Rectal smooth muscle tissue (tissue), 1 donor: ENCODE measurements around the gene ITPKB.
A peak's percentile ranks its signal among the peaks of the same experiment; 100 is the strongest.
"Not testable (repeated sequence)": the region's sequence is repeated elsewhere in the genome, so short reads cannot be mapped to it uniquely, and the experiment has no call there.

Experiments used
- H3K27ac ChIP-seq: one replicate; pipeline ENCODE4 v1.7.0; 2013; ENCODE audit warnings: low read depth, low read length, inconsistent platforms
- H3K27me3 ChIP-seq: one replicate; pipeline ENCODE4 v1.7.0; 2013; ENCODE audit warnings: low read length; ENCODE audit not compliant: control insufficient read depth, insufficient read depth
- H3K36me3 ChIP-seq: one replicate; pipeline ENCODE4 v1.7.0; 2013; ENCODE audit warnings: low read length; ENCODE audit not compliant: control insufficient read depth, insufficient read depth
- H3K4me1 ChIP-seq: one replicate; pipeline ENCODE4 v1.7.0; 2013; ENCODE audit warnings: low read length; ENCODE audit not compliant: control insufficient read depth, insufficient read depth
- H3K4me3 ChIP-seq: one replicate; pipeline ENCODE4 v1.7.0; 2013; ENCODE audit warnings: low read length
- H3K9ac ChIP-seq: one replicate; pipeline ENCODE4 v1.7.0; 2013; ENCODE audit warnings: low read length

ITPKB gene

DNA sequence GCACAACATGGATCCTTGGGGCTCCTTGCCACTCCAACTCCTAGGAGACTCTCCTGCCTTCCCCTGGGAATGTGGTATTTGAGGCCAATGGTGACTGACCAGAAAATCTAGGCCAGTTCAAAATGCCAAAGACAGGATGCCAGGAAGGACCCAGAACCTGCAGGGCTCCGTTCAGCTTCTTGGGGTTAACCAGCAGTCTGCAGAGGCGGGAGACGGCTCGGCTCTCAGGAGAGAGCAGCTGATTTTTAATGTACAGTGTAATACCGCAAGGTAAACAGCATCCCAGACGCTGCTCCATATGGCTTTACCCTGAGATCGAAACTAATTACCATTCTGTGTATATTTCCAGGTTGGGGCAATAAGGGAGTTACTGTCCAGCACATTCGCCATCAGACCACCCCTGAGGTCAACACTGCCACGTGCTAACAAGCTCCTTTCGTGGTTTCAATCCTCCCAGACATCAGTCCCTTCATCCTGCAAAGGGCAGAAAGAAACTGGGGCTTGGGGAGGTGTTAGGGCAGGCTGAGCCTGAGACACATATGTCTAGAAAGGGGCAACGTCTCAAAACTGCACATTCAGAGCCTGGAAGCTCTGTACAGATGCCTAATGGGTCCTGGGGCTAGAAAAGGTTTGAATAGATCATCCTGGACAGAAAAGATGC lies 16.7 kb downstream of the ITPKB start:
- Histone ChIP-seq H3K9ac (no peak overlapping the region), H3K4me1 (peaks cover 34% of the 10 kb centered on the region)

DNA sequence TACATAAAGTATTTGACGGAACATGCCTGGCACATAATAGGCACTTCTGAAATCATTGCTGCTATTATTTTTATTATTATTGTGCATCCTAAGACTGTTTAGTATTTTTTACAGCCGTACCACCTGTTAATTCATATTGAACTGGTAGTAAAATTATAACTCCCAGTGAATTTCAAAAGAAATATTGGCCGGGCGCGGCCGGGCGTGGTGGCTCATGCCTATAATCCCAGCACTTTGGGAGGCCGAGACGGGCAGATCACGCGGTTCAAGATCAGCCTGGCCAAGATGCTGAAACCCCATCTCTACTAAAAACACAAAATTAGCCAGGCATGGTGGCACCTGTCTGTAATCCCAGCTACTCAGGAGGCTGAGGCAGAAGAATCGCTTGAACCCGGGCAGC lies 18.5 kb downstream of the ITPKB start:
- not testable (repeated sequence) for H3K36me3 ChIP-seq, H3K9ac ChIP-seq
- H3K4me1 ChIP-seq = peaks cover 37% of the 10 kb centered on the region

More for the DNA sequence above, 16.7 kb downstream of the ITPKB start:
- no peak overlapping the region for H3K4me3 ChIP-seq
- H3K36me3 ChIP-seq = no peaks in the 10 kb centered on the region
- H3K27ac ChIP-seq = no peak overlapping the region
- H3K27me3 ChIP-seq = no peaks in the 10 kb centered on the region

DNA sequence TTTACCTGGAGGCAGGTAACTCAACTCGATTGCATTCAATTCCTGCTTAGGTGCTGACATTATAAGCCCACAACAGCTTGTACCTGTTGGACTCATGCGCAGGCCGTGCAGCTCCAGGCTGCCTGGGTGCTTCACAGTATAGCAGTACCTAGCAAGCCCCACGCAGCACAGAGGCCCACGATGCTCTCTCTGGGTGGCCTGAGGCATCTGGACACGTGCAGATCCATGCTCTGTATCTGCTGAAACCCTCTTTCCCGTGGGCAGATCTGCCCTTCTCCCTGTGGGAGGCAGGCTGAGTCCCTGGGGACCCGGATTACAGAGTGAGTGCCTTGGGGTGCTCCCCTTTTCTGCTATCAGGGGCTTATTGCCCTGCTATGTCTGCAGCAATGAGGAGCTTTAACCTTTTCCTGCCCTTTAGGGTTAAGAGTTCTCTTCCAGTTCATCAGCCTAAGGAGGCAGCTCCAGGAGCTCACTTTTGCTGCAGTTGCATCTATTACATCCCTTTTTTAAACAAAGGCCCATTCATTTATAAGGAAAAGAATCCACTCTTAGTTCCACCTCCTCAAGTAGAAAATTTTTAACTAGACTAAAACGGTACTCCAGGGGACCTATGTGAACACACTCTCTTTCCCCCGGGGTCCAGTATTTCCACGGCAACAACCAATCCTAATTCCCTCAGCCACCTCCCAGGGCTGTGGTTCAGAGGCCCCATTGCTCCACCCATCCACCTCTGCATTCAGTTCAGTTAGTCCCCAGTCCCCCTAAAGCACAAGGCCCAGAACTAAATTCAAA lies 19.3 kb downstream of the ITPKB start:
- H3K9ac ChIP-seq = no peak overlapping the region
- no peaks in the 10 kb centered on the region for H3K27me3 ChIP-seq
- peaks cover 32% of the 10 kb centered on the region for H3K4me1 ChIP-seq
- no peaks in the 10 kb centered on the region for H3K36me3 ChIP-seq
- H3K4me3 ChIP-seq = no peak overlapping the region
- no peak overlapping the region for H3K27ac ChIP-seq

More for the DNA sequence above, 18.5 kb downstream of the ITPKB start:
- not testable (repeated sequence) for H3K27ac ChIP-seq, H3K4me3 ChIP-seq, H3K27me3 ChIP-seq

DNA sequence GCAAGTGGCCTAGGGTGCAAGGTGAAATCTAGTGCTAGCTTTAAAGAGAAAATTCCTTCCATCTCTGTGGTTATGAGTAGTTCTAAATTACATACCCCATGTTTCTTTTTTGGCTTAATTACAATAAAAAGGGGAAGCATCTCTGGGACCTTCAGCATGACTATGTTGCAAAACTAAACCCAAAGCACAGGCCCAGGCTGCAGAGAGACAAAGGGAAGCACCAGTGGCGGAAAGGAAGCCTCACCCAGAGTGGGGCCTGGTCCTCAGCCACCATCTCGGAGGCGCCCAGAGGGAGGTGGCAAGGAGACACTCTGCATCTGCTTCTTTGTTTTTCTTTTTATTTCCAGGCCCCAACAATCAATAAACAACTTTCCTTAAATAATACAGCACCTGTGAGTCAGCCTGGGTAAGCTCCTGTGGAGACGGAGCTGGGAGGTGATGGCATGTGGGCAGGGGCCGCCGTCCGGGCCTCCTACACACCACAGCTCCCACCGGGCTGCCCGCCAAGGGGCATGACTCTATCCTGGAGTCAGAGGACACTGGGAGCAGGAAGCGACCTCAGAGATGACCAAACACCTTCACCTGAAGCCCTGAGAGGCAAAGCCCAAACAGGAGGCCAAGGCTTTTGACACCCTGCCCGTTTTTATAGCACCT lies 21.7 kb downstream of the ITPKB start:
- no peak overlapping the region for H3K4me3 ChIP-seq
- no peak overlapping the region for H3K27ac ChIP-seq
- H3K9ac ChIP-seq = no peak overlapping the region
- H3K27me3 ChIP-seq = no peaks in the 10 kb centered on the region
- H3K4me1 ChIP-seq = peaks cover 28% of the 10 kb centered on the region
- H3K36me3 ChIP-seq = peaks cover 2% of the 10 kb centered on the region

DNA sequence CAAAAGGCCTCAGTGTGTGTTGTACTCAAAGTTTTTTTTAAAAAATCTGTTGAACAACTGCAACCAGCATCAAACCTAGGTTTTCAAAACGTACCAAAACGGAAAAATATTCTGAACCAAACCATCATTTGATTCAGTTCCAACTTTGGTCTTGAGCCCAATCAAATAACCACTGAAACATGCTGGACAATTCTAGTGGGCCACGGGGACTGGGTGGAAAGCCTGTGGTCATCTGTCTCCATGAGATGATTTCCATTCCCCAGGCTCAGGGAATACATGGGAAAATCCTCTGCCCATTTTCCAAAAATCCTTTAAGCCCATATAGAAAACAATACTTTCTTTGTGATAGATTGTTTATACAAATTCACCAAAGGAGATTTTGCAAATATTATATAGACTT lies 22.5 kb downstream of the ITPKB start:
- Histone ChIP-seq H3K27me3 (no peaks in the 10 kb centered on the region), H3K9ac (no peak overlapping the region), H3K27ac (no peak overlapping the region), H3K36me3 (peaks cover 2% of the 10 kb centered on the region), H3K4me3 (no peak overlapping the region), H3K4me1 (peaks cover 28% of the 10 kb centered on the region)

DNA sequence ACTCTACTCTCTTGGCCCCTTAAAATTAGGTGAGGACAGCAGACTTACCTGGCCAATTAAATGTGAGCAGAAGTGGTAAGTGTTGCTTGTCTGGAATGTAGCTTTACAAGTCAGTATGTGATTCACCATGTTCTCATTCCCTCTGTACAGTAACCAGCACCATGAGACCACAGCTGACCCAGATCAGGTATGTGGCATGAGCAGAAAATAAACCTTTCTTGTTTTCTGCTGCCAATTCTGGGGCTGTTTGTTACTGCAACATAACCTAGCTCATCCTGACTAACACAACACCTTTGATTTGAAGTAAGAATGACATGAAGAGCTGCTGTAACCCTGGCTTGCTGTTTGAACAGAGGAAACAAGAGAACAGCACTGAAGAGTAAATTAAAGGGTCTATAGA lies 24.9 kb downstream of the ITPKB start:
- no peak overlapping the region for H3K9ac ChIP-seq
- H3K4me3 ChIP-seq = no peak overlapping the region
- peak overlapping the region; percentile 60 for H3K27ac ChIP-seq
- peaks cover 2% of the 10 kb centered on the region for H3K36me3 ChIP-seq
- peaks cover 41% of the 10 kb centered on the region for H3K4me1 ChIP-seq
- no peaks in the 10 kb centered on the region for H3K27me3 ChIP-seq

DNA sequence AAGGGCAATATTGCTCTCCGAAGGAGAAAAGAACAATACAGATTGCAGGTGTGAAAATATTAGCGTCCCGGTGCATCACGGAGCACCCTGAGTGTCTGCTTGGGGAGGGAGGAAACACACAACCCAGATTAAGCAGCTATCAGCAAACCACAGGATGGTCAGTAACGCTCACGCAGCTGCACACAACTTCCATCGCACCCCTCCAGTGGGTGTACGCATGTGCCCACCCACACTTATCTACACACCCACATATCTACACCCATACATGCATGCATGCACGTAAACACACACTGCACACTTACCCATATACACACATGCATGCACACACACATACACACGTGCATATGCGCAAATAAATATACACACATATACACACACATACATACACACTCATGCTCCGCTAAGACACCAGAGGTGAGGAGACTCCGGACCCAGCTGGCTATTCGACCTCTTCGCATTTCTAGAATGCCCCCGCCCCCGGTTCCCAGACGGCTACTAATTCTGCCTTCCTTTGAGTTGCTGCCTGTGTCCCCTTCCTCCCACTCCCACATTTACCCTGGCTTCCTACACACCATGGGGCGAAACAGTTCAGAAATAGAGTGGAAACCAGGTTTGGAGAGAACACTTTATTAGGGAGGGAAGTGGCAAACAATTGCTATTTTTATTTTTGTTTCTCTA lies 26.2 kb downstream of the ITPKB start:
- Histone ChIP-seq H3K4me3 (no peak overlapping the region), H3K9ac (no peak overlapping the region), H3K27ac (peak overlapping the region; percentile 60), H3K4me1 (peaks cover 54% of the 10 kb centered on the region), H3K27me3 (no peaks in the 10 kb centered on the region), H3K36me3 (peaks cover 2% of the 10 kb centered on the region)

DNA sequence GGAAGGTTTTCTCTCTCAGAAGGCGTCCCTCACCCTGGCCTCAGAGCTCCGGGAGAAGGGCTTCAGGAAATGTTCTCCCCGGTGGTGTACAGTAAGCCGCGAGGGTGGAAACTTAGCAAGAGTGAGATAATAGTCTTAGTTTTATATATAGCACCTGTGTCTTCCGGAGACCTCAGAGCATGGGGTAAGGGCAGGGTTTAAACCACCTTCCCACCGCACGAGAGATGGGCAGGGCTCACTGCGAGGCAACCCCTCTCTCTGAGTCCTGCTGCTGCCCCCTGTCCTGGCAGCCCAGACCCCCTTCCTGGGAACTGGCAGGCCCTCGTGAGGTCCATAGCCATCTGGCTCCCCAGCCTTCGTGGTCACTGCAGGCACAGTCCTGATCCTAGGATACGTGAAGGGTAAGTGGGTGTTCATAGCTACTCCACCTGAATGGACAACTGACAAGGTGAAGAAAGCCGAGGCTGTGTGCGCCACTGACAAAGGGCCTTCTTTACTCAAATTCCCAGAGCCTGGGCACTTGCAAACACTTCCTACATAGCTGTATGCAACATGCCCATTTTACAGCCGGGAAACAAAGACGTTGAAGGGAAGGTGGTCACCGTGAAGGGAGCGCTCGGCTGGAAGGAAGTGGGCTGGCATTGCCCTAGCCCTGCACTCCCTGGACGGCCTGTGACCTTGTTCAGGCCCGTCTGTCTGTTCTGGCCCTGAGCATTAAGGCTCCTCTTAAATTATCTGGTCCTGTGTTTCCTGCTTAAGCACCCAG lies 26.9 kb downstream of the ITPKB start:
- Histone ChIP-seq H3K36me3 (peaks cover 2% of the 10 kb centered on the region), H3K9ac (no peak overlapping the region), H3K4me3 (peak overlapping the region; percentile 24), H3K27me3 (no peaks in the 10 kb centered on the region), H3K27ac (peak overlapping the region; percentile 44), H3K4me1 (peaks cover 49% of the 10 kb centered on the region)

DNA sequence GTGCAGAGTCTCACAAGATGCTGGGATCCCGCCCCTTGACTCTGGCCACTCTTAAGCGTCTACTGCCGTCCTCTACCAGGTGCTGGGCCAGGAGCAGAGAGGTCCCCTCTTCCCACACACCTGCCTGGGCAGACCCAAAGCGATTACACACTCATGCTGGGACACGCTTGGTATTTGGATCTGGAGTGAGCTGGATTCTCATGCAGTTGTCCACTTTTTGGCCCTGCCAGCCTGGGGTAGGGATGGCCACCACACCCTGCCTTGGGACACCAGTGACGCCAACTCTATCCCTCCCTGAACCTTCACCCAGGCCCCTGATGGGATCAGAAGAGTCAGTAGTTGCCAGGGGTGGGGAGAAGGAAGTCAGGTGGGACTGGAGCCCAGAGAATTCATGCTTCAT lies 28.6 kb downstream of the ITPKB start:
- Histone ChIP-seq H3K4me1 (peaks cover 45% of the 10 kb centered on the region), H3K4me3 (no peak overlapping the region), H3K36me3 (peaks cover 2% of the 10 kb centered on the region), H3K27ac (peak overlapping the region; percentile 27), H3K27me3 (no peaks in the 10 kb centered on the region), H3K9ac (no peak overlapping the region)

DNA sequence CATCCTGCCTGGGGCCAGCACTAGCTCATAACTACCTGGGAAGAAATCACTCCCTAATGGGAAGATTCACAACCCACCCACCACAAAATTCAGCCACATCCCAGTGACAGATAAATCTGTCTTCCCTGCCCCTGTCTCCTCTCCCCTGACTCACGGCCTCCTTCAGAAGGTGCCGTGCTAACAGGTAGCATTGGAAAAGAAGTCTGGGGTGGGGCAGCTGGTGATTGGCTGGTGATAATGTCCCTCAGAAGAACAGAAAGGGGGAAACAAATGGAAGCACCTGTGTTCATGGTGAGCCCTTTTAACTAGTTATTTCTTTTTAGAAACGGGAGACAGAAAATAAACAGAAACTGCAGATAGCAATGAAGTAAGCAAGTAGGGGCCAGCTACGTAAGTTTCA lies 29.1 kb downstream of the ITPKB start:
- no peak overlapping the region for H3K4me3 ChIP-seq
- H3K36me3 ChIP-seq = peaks cover 2% of the 10 kb centered on the region
- no peak overlapping the region for H3K9ac ChIP-seq
- H3K4me1 ChIP-seq = peaks cover 47% of the 10 kb centered on the region
- H3K27ac ChIP-seq = peak overlapping the region; percentile 71
- H3K27me3 ChIP-seq = no peaks in the 10 kb centered on the region

DNA sequence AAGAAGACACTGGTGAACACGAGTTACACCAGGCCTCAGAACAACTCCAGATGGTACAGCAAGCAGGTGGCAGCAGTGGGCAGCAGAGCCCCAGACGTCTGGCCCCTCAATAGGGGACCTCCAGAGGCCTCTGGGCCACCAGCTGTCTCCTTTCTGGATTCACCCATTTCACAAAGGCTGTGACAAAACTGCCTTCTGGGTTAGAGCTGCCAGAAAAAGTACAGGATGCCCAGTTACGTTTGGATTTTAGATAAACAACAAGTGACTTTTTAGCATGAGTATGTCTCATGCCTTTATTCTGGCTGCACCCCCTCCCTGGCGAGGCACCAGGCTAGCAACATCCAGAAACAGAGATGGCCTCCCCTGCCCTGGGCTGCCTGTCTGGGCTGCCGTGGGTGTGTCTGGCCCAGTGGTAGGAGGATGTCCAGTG lies 30.1 kb downstream of the ITPKB start:
- Histone ChIP-seq H3K27ac (peak overlapping the region; percentile 71), H3K4me3 (no peak overlapping the region), H3K27me3 (no peaks in the 10 kb centered on the region), H3K36me3 (no peaks in the 10 kb centered on the region), H3K4me1 (peaks cover 52% of the 10 kb centered on the region), H3K9ac (no peak overlapping the region)
